Activated CD4-positive, alpha-beta T cell treated with anti-CD3 and anti-CD28 coated beads for 24 hours (primary cell): ENCODE results near the gene ZFYVE21.

Experiments used
- DNase-seq, 2 donors: peaks; one replicate each; pipeline ENCODE4 v3.0.0-alpha.2; 2020; ENCODE audit warnings: low read depth in 2 of 2

Gene ZFYVE21

DNA sequence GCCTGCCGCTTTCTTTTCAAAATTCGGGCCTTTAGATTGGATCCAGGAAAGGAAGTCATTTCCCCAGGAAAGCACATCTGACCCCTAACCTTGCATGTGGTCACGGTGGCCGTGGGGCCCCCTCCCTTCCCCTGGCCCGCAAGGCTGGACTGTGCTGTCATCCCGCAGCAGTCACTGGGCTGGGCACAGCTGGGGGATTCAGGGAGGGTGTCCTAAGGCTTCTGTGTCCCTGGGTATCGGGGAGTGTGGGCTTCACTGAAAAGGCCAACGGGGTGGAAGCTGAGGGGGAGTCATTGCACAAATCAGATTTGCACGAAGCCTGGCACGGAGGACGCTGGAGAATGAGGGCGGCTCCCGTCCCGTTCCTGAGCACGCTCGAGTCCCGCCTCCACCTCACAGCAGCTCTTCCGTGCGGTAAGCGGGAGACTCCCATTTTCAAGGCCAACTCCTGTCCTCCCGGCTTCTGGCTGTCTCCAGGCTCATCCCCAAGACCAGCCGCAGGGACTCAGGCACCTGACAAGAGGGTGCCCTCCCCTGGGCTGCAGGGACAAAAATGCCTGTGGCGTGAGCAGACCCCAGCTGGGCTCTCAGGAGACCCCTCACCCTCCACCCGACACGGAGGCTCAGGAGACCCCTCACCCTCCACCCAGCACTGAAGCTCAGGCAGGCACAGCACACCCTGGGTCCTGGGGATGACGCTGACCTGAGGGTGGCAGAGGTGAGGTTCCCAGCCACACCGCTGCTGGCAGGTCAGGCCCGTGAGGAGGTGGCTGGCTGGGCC, 9.9 kb upstream of the ZFYVE21 start:
- no peak for DNase-seq

DNA sequence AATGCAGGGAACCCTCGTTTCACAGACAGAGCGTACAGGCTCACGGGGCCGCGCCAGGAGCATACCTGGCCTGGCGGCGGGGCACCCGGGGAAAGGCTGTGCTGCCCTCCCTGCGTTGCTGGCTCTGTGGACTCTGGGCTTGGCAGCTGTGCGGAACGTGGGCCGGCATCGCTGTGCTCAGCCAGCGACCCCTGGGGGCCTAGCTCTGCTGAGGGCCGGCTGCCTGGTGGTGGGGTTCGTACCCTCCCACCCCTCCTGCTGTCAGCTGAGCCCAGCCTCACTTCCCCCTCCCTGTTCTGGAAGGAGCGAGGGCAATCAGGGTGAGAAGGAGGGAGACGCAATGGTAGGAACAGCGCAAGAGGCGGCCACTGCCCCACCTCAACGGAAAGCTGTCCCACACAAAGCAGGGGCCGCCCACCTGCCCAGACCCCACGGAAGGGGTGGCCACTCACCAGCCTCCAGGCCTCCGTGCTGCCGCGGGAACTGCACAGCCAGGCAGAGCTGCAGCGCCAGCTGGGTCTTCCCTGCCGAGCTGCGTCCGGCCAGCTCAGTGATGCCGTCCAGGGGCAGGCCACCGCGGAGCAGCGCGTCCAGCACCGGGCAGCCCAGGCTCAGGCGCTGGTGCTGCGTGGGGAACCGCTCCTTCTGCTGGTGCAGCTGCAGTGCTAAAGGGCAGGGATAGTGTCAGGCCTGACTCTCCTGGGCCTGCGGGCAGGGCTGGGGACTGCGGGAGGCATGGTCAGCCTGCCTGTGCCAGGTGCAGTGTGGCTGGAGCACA, 8.9 kb upstream of the ZFYVE21 start:
- DNase-seq = no peak

DNA sequence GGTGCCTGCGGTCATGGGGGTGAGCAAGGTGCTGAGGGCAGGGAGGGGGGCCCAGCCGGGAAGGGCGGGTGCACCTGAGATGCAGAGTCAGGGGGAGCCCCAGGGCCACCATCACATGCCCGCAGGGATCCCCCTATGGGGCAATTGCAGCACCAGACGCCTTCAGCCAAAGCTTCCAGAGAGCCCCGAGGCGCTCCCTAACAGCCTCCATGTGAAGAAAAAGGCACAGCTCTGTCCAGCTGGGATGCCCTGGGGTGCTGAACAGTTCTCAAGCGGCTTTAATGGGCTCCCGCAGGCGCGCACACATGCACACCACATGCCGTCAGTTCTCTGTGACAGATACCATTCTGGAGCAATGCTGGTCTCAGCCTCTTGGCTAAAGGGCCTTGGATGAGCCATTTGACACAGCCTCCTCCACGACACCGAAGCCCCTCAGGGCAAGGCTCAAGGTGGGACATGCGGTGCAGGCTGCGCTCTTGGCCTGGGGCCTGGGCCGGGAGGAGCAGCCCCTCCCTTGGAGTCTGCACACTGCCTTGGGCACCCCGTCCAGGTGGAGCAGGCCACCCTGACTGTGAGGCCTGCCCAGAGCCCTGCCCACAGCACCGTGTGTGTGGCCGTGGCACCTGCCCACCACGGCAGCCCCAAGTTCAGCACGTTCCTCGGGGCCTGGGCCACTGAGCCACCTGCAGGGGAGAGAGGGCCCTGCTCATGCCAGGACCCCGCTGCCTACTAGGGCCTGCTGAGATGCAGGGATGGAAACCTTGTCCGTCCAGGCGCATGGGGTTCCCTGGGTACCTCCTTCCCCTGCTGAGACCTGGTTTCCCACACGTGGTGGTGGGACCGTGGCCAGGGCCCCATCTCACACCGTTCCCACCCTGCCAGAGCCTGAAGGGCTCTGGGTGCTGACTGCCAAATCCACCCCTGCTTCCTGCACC, 8.0 kb upstream of the ZFYVE21 start:
- DNase-seq = no peak

DNA sequence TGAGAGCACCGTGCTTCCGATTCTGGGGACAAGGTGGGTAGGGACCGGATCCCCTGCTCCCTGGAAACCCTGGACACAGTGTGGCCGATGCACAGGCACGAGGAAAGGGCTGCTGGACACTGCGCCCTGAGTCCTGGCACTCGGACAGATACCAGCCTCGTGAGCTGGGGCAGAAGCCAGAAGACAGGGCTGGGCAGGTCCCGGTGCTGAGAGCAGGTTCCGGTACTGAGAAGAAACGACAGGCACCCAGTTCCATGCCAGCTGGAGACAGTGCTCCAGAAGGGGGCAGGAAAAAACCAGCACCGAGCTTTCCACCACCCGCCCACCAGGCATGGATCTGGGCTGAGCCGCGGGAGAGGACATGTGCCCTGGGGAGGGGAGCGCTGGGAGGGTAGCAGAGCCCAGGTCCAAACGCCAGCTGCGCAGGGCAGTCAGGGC, 6.8 kb upstream of the ZFYVE21 start:
- no peak for DNase-seq

DNA sequence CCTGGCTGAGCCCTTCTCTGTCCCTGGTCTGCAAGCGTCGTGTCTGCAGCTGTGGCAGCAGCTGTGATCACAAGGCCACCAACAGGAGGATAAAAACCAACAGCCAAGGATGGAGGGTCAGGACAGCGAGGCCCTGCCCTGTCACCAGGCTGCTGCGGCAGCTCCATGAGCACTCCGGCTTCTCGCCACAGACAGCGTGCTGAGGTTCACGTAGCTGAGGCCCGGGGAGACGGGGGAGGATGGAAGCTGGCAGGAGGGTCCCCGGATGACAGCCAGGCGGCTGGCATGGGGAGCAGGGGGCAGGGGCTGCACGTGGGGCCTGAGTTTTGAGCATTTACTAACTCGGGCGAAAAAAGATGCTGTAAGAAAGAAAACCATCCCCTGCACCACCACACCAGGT, 5.8 kb upstream of the ZFYVE21 start:
- DNase-seq = no peak

DNA sequence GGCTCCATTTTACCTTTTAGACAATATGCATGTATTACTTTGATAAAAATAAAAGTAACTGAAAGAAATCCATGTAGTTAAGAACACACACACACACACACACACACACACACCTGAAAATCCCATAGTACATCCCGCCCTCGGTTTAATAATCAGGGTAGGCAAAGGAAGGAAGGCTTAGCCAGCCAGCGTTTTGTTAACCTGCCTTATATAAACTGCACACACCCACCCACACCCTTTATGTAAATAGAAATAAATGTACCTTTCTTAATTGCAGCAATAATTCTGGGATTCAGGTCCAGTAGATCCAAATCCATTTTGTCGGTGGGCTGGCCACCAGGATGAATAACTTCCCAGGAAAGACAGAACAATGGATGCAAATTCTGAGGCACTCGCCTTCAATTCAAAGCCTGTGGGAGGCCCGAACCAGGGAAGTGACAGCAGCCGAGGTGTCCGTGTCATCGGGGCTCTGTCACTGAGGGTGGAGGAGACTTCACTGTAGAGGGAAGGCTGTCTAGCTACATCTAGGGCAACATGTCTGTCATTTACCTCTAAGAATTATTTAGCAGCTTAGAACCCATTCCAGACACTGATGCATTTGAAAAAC, 4.7 kb upstream of the ZFYVE21 start:
- no peak for DNase-seq

DNA sequence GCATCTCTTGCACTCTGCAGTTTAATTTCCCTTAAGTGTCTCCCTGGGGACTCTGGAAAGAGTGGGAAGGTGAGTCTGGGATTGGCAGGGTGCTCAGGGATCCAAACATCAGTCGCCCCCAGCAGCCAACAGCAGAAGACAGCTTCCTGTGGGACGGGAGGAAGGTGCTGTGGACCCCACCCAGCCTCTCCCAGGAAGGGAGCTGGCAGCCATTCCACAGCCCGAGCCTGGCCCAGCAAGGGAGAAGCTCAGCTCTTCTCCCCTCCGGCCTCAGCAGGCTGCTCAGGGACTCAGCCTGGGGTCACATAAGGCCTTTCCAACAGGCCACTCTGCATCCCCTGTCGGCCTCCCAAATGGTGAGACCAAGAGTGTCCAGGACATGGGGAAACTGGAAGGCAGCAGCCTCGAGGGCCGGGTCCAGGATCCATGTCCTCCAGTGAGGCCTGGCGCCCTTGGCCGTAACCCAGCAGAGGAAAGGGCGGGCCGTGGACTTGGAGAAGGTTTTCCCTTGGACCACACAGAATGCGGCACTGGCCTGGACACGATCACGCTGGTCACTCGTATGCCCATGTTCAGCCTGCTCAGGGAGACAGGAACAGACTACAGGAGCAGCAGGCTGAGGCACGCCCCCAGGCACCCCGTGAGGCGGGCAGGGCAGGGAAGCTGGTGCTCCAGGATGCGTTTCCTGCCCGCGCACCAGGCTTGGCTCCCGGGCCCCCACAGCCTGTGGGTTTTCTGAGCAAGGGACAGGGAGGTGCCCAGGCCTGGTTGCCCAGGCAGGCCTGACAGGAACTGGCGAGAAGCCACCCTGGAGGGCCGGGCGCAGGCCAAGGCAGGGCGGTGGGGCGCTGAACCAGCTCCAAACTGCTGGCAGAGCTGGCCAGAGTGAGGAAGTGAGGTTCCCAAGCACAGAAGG, 3.8 kb upstream of the ZFYVE21 start:
- no peak for DNase-seq

DNA sequence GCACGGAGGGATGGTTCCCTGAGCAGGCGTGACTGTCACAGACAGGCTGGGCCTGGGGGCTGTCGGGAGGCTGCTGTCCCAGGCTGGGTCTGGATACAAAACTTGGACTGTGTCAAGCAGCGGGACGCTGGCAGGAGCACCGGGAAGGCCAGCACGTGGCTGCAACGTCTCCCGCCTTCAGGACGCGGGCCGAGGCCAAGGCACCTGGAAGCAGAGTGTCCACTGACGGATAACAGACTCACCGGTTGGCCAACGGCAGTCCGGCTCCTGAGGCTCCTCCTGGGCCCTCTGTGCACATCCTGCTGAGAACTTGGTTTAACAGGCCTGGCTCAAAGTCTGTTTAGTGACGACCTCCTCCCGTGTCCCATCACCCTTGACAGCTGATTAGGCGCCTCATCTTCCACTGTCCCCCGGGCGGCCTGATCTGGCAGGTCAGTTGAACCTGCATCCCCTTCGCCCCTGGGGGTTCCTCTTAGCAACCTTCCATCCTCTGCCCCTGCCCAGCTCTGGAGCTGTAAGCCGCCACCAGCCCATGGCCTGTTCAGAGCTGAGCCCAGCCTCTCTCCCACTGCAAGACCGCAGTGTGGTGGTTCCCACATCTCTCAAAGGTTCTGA, 2.9 kb upstream of the ZFYVE21 start:
- DNase-seq = no peak

DNA sequence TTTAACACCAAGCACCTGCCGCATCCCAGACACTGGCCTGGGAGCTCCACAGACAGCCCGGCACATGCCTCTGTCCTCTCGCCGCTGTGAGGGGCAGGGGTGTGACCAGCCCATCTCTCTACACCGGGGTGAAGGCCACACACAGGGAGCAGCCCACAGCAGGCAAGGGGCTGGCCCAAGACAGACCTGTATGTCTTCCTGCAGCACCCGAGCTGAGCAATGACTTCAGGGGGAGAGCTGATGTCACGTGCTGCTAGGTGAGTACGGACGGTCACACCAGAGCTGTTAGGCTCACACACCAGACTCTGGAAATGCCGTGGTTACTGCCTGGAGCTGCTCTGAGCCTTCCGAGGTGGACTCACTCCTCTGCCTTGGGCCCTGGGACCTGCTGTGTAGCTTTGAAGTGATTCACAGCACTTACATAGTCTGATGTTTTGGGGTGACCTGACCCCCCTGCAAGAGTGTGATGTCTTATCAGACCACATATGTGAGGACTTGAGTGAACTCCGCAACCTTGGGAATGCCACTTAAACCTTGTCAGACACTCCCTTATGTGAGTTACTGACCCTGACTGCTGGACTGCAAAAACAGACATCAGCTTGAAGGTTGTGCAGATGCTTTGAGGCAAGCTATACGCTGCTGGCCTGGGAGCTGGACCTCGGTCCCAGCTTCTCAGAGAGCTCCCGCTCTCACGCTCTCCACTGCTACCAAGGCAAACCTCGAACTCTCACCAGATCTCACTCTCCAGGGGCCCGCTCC, 2.1 kb upstream of the ZFYVE21 start:
- DNase-seq = no peak

DNA sequence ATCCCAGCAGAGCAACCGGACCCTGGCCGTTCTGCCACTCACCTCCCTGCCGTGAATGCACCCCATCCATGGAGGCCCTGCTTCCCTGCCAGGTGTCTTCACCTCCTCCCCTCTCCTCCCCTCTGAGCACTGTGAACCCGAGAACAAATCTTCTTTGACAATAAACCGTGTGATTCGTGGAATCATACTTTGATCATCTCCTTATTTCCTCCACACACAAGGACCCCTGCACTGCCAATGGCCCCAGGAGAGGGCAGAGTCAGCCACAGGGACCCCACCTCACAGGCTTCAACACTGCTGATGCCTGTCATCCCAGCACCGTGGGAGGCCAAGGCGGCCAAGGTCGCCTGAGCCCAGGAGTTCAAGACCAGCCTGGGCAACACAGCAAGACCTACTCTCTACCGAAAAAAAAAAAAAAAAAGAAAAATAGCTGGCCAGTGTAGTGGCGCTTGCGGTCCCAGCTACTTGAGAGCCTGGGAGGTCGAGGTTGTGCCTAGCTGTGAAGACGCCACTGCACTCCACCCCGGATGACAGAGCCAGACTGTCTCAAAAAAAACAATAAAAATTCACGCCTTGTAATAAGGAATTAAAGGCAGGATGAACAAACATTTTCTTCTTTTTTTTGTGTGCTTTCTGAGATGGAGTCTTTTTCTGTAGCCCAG, 1.4 kb upstream of the ZFYVE21 start:
- DNase-seq = no peak

DNA sequence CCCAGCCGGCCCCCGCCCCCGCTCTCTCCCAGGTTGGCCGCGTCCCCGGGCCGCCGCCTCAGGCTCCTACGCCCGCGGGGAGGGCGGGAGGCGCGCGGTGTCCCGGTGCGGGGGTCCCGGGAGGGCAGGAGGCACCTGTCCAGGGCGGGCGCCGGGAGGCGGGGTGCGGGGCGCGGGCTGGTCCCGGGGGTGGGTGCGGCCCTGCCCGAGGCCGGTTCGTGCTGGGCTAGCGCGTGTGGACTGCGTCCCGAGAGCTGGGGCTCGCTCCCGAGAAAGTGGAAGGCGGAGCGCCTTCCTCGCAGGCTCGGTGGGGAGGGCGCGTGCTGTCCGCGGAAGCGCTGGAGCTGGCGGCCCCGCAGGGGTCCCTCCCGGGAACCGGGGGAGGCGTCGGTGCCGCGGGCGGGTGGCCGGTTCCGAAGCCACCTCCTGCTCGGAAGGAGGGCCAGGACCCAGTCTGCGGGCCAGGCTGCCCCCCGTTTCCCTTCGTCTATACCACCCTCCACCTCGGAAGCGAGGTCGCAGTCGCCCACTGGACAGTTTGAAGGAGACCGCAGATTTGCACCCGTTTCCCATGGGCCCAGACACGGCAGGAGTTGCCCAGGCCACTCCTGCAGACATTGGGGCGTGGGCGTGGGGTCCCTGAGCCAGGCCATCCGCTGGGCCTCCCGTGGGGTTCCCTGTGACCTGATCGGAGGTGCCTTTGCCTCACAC, 636 bp downstream of the ZFYVE21 start:
- DNase-seq = no peak

DNA sequence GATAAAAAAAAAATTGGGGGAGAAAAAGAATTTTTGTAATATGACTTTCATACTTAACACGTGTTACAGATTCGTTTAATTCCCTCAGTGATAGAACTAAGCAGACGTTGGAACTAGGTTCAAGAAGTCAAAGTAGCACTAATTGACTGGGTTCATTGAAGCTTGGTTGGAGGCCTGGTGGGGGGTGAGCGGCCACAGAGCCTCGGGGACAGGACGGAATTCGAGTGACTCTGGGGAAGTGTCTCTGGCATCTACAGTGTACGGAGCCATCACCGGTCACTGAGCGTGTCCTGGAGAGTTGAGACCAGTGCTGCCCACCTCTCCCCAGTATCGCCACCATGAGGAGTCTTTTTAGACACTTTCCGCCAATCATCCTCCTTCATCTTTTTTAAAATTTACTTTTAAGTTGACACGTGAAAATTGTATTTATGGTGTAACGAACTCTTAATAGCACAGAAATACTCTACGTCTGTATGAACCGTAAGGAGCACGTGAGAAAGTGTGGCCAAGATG, 1.3 kb downstream of the ZFYVE21 start:
- DNase-seq = no peak

DNA sequence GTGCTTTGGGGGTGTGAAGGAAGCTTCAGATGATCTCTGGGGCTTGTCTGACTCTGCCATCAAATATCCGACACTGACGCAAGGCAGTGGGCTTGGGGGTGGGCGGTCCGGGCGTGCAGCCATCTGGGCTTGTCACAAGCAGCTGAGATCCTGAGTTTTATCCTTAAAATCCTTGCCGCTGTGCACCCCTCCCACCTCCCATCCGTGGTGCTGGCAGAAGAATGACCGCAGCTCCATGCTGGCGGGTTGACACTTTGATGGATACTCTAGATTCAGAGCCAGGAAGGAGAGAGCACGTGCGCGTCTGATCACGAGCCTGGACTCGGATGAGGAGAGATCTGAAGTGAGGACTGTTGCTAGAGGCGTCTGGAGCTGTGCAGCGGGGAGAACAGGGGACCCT, 3.0 kb downstream of the ZFYVE21 start:
- DNase-seq = no peak

DNA sequence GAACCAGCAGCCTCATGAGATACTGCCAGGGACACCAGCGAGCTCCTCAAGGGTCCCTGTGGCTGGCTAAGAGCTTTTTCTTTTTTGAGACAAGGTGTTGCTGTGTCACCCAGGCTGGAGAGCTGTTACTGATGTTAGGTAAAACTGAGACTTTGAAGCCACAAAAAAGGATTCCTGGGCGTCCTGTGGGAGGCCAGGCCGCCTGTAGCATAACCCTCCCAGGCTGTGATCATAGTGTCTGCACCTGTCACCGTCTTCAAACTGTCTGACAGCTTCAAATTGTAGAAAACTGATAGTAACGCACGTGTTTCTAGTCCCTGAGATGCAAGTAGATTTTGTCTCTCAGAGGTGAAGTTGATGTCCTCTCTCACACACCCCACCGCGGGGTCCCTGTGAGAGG, 4.1 kb downstream of the ZFYVE21 start:
- DNase-seq = no peak

DNA sequence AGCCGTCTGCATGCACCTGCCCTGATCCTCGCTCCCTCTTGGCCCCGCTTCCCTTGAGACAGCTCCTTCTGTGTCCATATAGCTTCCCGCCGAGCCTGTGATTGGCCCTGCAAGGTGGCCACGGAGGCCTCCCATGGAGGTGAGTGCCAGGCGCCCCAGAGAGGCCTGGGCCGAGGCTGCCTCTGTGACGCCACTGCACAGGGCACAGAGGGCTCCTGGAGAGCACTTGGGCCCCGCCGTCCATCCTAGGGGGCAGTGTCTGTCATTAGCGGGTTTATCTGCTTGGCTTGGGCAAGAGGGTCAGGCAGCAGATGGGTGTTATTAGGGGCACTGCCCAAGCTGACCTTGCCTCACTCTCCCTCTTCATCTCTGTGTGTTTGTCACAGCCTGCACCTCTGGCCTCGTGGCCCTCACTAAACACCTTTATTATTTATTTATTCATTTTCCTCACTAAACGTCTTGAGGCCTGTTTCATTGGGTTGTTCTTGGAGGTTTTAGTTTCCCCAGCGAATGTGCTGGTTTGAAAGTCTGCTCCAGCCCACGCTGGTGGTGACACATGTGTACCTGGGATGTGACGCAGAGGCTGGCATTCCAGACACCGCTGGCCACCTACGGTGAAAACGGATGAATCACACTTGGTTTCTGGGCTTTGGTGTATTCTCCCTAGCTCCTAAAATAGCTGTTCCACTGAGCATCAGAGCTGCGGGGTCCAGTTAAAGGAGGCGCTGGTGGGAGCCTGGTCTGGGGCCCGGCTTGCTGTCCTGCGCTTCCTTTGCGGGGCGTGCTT, 5.9 kb downstream of the ZFYVE21 start:
- peak in 1 of 2 donors; percentile 25 for DNase-seq

DNA sequence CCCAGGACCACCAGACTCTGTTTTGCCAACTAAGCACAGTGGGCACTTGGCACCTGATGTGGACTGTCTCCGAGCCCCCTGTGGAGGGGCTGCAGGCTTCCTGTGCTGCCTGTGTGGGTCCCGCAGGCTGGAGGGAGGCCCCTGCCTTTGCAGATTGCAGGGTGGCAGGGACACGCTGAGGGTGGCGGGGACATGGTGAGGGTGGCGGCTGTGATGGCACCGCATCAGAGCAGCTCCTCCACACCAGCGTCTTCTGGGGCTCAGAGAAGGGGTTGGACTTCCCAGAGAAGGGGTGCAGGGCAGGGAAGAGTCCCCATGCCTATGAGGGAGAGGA, 8.1 kb downstream of the ZFYVE21 start:
- no peak for DNase-seq

DNA sequence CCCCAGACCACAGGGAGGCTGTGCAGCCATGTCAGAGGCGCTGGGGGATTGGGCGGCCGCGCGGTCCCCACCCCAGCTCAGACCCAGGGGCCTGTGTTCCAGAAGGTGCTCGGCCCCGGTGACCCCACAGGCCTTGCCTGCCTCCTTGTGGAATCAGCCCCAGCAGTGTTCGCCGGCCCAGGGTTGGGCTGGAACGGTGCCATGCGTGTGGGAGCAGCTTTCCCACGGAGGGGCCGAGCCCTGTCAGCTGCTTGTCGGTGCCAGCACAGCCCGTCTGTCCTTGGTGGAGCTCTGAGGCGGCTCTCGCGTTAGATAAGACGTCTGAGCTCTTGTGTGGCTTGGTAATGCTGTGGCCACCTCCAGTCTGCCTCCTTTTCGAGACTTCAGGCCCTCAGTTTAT, 8.5 kb downstream of the ZFYVE21 start:
- DNase-seq = no peak
